Nephron (organoid): ENCODE measurements around the gene TYW5.

Experiments
- H3K27ac Mint-ChIP-seq, 3 experiments: 2 replicates each; pipeline ENCODE4 v1.8.0; 2020; ENCODE audit warnings: mixed read lengths in 3 of 3, mild to moderate bottlenecking in 2 of 3, moderate library complexity in 1 of 3
- H3K27me3 Mint-ChIP-seq: 2 replicates; pipeline ENCODE4 v1.8.0; 2021; ENCODE audit warnings: low read depth, mild to moderate bottlenecking, moderate library complexity, mixed read lengths
- H3K36me3 Mint-ChIP-seq: 2 replicates; pipeline ENCODE4 v1.8.0; 2020; ENCODE audit warnings: low read depth, mixed read lengths
- H3K4me1 Mint-ChIP-seq: 2 replicates; pipeline ENCODE4 v1.8.0; 2020; ENCODE audit warnings: mixed read lengths
- H3K4me3 Mint-ChIP-seq, 3 experiments: 2 replicates each; pipeline ENCODE4 v1.8.0; 2020; ENCODE audit warnings: mild to moderate bottlenecking in 3 of 3, mixed read lengths in 3 of 3, moderate library complexity in 2 of 3
- H3K9me3 Mint-ChIP-seq: 2 replicates; pipeline ENCODE4 v1.8.0; 2020; ENCODE audit warnings: mixed read lengths
- TF ChIP-seq, protein P1 (sequence below), 3 experiments: fragments of 200-600 bp; sonication (generic); IDR thresholded peaks; one replicate each; pipeline ENCODE4 v1.5.0; 2021; ENCODE audit warnings: antibody characterized with exemption in 3 of 3; ENCODE audit not compliant: unreplicated experiment in 3 of 3

Gene TYW5

DNA sequence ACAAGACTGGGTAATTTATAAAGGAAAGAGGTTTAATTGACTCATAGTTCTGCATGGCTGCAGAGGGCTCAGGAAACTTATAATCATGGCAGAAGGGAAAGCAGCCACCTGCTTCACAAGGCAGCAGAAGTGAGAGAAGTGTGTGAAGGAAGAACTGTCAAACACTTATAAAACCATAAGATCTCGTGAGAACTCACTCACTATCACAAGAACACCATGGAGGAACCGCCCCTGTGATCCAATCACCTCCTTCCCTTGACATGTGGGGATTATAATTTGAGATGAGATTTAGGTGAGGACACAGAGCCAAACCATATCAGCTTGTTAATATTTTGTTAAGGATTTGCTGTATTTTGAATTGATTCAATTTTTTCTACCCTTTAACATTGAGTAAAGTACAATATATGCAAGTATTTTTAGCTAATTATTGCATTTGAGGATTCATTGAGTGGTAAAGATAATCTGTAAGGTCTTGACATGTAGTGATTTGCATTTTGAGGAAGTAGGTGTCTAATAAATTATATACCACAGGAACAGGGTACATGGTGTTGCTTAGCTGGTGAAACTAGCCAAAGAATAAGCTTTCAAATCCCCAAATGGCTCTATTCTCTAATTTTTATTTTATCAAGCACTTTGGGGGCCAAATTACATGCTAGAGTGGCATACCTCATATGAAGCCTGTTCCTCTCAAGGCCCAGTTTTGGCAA lies 48.1 kb downstream of the TYW5 start:
- TF ChIP-seq, protein P1, sequence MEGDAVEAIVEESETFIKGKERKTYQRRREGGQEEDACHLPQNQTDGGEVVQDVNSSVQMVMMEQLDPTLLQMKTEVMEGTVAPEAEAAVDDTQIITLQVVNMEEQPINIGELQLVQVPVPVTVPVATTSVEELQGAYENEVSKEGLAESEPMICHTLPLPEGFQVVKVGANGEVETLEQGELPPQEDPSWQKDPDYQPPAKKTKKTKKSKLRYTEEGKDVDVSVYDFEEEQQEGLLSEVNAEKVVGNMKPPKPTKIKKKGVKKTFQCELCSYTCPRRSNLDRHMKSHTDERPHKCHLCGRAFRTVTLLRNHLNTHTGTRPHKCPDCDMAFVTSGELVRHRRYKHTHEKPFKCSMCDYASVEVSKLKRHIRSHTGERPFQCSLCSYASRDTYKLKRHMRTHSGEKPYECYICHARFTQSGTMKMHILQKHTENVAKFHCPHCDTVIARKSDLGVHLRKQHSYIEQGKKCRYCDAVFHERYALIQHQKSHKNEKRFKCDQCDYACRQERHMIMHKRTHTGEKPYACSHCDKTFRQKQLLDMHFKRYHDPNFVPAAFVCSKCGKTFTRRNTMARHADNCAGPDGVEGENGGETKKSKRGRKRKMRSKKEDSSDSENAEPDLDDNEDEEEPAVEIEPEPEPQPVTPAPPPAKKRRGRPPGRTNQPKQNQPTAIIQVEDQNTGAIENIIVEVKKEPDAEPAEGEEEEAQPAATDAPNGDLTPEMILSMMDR (IDR thresholded peaks at IDR 0.05; ENCODE audit: unreplicated experiment in 3 of 3): no peak

DNA sequence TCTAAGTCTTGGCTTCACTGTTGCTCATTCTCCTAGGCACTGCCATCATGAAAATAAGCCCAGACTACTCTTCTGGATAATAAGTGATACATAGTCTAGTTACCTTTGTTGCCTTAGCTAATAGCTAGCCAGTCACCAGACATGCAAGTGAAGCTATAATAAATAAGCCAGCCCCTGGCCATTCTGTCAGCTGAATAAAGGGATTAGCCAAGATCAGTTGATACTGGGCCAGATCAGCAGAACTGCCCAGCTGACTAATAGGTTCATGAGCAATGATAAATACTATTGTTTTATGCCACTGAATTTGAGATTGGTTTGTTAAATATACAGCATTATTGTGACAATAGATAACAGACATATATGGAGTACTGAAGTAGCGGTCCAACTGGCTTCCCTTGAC lies 52.2 kb downstream of the TYW5 start:
- H3K36me3 Mint-ChIP-seq: no peaks in the 10 kb centered on the region
- TF ChIP-seq, protein P1 (IDR thresholded peaks at IDR 0.05; ENCODE audit: unreplicated experiment in 3 of 3): no peak
- no peak overlapping the region for H3K4me3 Mint-ChIP-seq
- no peak overlapping the region for H3K27ac Mint-ChIP-seq
- H3K4me1 Mint-ChIP-seq: no peaks in the 10 kb centered on the region
- H3K27me3 Mint-ChIP-seq: no peaks in the 10 kb centered on the region
- no peaks in the 10 kb centered on the region for H3K9me3 Mint-ChIP-seq

More for the DNA sequence above, 48.1 kb downstream of the TYW5 start:
- Mint-ChIP-seq H3K9me3 (no peaks in the 10 kb centered on the region), H3K4me1 (peaks cover 15% of the 10 kb centered on the region), H3K36me3 (no peaks in the 10 kb centered on the region), H3K27me3 (no peaks in the 10 kb centered on the region), H3K4me3 (no peak overlapping the region), H3K27ac (no peak overlapping the region)

DNA sequence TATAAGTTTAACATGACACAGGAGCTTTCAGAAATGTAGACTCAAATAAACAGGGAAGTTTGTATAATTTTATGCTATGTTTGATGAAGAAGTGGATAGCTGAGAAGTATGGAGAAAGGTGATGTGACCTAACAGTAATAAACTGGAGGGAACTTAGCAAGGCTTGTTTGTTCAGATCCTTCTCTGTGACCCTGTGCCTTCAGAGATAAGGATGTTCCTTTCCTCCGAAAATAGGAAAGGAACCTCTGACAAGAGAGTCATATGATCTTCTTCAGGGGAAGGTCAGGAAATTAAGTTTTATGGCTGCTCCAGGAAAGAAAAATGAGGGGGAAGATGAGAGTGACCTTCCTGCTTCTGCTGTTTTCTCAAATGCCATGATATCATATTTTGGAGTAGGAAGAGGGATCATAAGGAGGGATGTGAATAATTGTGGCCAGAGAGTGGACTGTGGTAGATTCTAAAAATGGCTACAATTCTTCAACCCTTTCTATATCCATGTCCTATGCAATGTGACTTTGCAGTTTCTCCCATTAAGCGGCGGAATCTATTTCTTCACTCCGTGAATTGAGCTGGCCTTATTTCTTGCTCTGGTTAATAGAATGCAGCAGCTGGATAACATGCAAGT lies 52.7 kb downstream of the TYW5 start:
- Mint-ChIP-seq H3K27me3 (no peaks in the 10 kb centered on the region), H3K4me1 (no peaks in the 10 kb centered on the region), H3K9me3 (no peaks in the 10 kb centered on the region), H3K27ac (no peak overlapping the region), H3K36me3 (no peaks in the 10 kb centered on the region), H3K4me3 (no peak overlapping the region)
- TF ChIP-seq, protein P1 (IDR thresholded peaks at IDR 0.05; ENCODE audit: unreplicated experiment in 3 of 3): no peak

DNA sequence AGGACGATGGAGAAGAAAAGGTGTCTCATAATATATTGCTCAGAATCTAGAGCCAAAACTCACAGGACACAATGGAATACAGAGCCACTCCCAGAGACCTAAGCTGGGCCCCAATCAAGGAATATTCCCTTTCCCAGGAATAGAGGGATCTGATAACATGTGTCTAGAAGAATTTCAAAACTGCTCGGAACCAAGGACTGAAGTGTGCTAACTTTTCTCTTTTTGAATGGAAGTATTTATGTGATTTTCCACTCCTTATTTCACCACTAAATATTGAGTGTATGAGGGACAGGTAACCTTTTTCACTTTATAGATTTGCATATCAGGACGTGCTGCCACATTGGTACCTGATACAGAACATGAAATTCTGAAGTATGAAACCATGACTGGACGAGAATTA lies 53.3 kb downstream of the TYW5 start:
- Mint-ChIP-seq H3K4me3 (no peak overlapping the region), H3K27ac (no peak overlapping the region), H3K27me3 (no peaks in the 10 kb centered on the region), H3K4me1 (no peaks in the 10 kb centered on the region), H3K9me3 (no peaks in the 10 kb centered on the region), H3K36me3 (no peaks in the 10 kb centered on the region)
- TF ChIP-seq, protein P1 (IDR thresholded peaks at IDR 0.05; ENCODE audit: unreplicated experiment in 3 of 3): no peak

DNA sequence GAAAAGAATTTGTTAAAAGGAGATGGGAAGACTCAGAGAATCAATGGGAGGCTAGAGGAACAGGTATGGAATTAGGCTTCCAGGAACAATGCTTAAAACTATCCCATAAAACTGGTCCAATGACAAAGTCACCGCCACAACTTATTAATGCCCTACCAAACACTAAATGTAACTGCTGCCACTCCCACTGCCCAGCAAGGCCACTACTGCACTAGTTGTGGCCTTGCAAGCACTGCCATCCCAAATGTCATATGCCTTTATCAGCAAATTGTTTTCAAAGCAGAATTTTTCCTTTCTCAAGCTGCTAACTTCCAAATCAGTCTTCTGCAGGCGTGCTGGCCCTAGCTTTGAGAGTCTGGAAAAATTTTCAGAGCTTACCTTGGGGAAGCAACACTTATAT lies 58.7 kb downstream of the TYW5 start:
- TF ChIP-seq, protein P1 (IDR thresholded peaks at IDR 0.05; ENCODE audit: unreplicated experiment in 3 of 3): no peak
- H3K9me3 Mint-ChIP-seq: peaks cover 3% of the 10 kb centered on the region
- no peak overlapping the region for H3K4me3 Mint-ChIP-seq
- no peaks in the 10 kb centered on the region for H3K27me3 Mint-ChIP-seq
- peaks cover 6% of the 10 kb centered on the region for H3K4me1 Mint-ChIP-seq
- no peaks in the 10 kb centered on the region for H3K36me3 Mint-ChIP-seq
- no peak overlapping the region for H3K27ac Mint-ChIP-seq

DNA sequence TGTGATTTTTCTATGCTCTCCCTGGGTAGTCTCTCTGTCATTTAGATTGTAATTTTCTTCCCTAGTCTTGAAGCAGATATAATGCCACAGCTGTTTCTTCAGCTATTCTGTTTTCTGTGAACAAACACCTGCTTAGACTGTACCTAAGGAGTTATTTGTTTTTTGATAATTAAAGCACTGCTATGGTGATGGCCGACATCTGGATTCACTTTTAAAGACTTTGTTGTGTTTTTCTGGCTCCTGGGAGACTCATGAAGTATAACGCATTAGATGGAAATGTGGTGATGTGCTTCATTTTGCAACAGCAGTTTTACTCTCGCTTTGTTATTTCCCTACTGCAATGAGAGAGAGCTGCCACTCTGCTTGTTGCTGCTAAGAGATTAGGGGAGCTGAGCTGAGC lies 59.9 kb downstream of the TYW5 start:
- TF ChIP-seq, protein P1 (IDR thresholded peaks at IDR 0.05; ENCODE audit: unreplicated experiment in 3 of 3): no peak
- Mint-ChIP-seq H3K36me3 (no peaks in the 10 kb centered on the region), H3K27me3 (no peaks in the 10 kb centered on the region), H3K27ac (no peak overlapping the region), H3K4me1 (peaks cover 6% of the 10 kb centered on the region), H3K9me3 (peaks cover 3% of the 10 kb centered on the region), H3K4me3 (no peak overlapping the region)
